Kidney (tissue), 14 donors: ENCODE data around the gene STOX2. TPM values are rescaled to one million over a fixed set of nuclear protein-coding genes. Genes with fewer than 3 reads are reported as not detected.
"Not testable (repeated sequence)": the region's sequence is repeated elsewhere in the genome, so short reads cannot be mapped to it uniquely, and the experiment has no call there.

Source experiments
- DNase-seq, 5 donors: peaks; one replicate each; pipeline ENCODE4 v3.0.0-alpha.2; 2013 to 2020
- FAIRE-seq: peaks from 2 replicates; lab custom pipeline; 2012; peaks lifted over from hg19 to GRCh38; lab: Jason Lieb, UNC
- H3K27ac ChIP-seq, 2 donors: one replicate each; pipeline ENCODE4 v1.7.0; 2013; ENCODE audit warnings: low read depth in 2 of 2, low read length in 2 of 2, inconsistent platforms in 1 of 2
- H3K27me3 ChIP-seq: one replicate; pipeline ENCODE4 v1.7.1; 2013; ENCODE audit warnings: low read length, inconsistent platforms; ENCODE audit not compliant: control insufficient read depth, insufficient read depth
- H3K36me3 ChIP-seq, 3 donors: one replicate each; pipeline versions ENCODE4 v1.7.0 to v1.7.1; 2013; ENCODE audit warnings: low read length in 3 of 3, control low read depth in 1 of 3, inconsistent platforms in 1 of 3; ENCODE audit not compliant: insufficient read depth in 3 of 3, control insufficient read depth in 2 of 3
- H3K4me1 ChIP-seq, 3 donors: one replicate each; pipeline versions ENCODE4 v1.7.0 to v1.7.1; 2013; ENCODE audit warnings: low read length in 3 of 3, inconsistent platforms in 1 of 3, low read depth in 1 of 3; ENCODE audit not compliant: control insufficient read depth in 2 of 3, insufficient read depth in 2 of 3
- H3K4me3 ChIP-seq, 3 donors: one replicate each; pipeline versions ENCODE4 v1.7.0 to v1.8.1; 2013; ENCODE audit warnings: low read length in 3 of 3, control low read depth in 1 of 3, inconsistent platforms in 1 of 3
- H3K9ac ChIP-seq, 3 donors: one replicate each; pipeline versions ENCODE4 v1.7.0 to v1.7.1; 2013; ENCODE audit warnings: low read length in 3 of 3, control low read depth in 1 of 3, inconsistent platforms in 1 of 3
- H3K9me3 ChIP-seq, 3 donors: one replicate each; pipeline versions ENCODE4 v1.7.0 to v1.7.1; 2013; ENCODE audit warnings: low read length in 3 of 3, control low read depth in 1 of 3, inconsistent platforms in 1 of 3; ENCODE audit not compliant: control insufficient read depth in 2 of 3, insufficient read depth in 1 of 3
- CTCF ChIP-seq: IDR thresholded peaks from 3 replicates; pipeline ENCODE4 v1.5.1; 2012; ENCODE audit warnings: mild to moderate bottlenecking, moderate library complexity, borderline replicate concordance; ENCODE audit not compliant: insufficient read depth; ENCODE audit errors: extremely low read depth
- intact Hi-C: fragments of 100-400 bp; cut with DNase I; formaldehyde crosslinking; loops from one replicate; pipeline ENCODE4 v1.11.1; 2022
- polyA plus RNA-seq: library from polyadenylated mRNA; stranded (reverse); fragments of 350-450 nt; fragmentation: Illumina TruSeq; extraction: RNeasy Lipid Tissue Mini Kit (QIAGEN cat#74804); gene quantifications from one replicate; pipeline ENCODE4 v1.2.3, GENCODE V29; 2014; ENCODE audit warnings: low read depth, low replicate concordance; ENCODE audit not compliant: insufficient read depth
- total RNA-seq: library from RNA; stranded (reverse); fragmentation: NEBNext Ultra II Directional; extraction: Animal tissue kit (Norgen Biotek cat#: 25700); gene quantifications from one replicate; pipeline ENCODE4 v1.2.1, GENCODE V29; 2021
- donor health status: control.
- donor health status: control.
- donor health status: control.
- donor health status: control.
- donor health status: control.
- donor health status: DM: yes; HTN: yes; CAD: no.
- donor health status: Normal renal cell carcinoma (clear cell type).

STOX2 gene
- total and polyA plus RNA-seq, 2 donors from 2014 or later: 0.69 to 31.8 TPM

GRCh38 chr4:183941964-183942363, 36.9 kb downstream of the STOX2 start:
- Histone ChIP-seq H3K27ac (no peak overlapping the region), H3K4me1 (peaks cover 0 to 3% (median 0%) of the 10 kb centered on the region in 3 donors), H3K9ac (no peak overlapping the region), H3K4me3 (no peak overlapping the region), H3K36me3 (no peaks in the 10 kb centered on the region), H3K9me3 (no peaks in the 10 kb centered on the region), H3K27me3 (no peaks in the 10 kb centered on the region)
- TF ChIP-seq CTCF: no peak
- intact Hi-C loops: no loop called here
- DNase-seq: no peak
- no peak for FAIRE-seq

GRCh38 chr4:183945741-183946140, 40.6 kb downstream of the STOX2 start:
- H3K36me3 ChIP-seq: no peaks in the 10 kb centered on the region
- no peak for DNase-seq
- no peak for TF ChIP-seq CTCF
- intact Hi-C loops: no loop called here
- H3K4me3 ChIP-seq: no peak overlapping the region
- H3K9me3 ChIP-seq: no peaks in the 10 kb centered on the region
- no peak overlapping the region for H3K9ac ChIP-seq
- no peaks in the 10 kb centered on the region for H3K4me1 ChIP-seq
- no peak overlapping the region for H3K27ac ChIP-seq
- no peak for FAIRE-seq
- H3K27me3 ChIP-seq: no peaks in the 10 kb centered on the region

GRCh38 chr4:183950536-183950935, 45.4 kb downstream of the STOX2 start:
- no peak for FAIRE-seq
- no peaks in the 10 kb centered on the region for H3K9me3 ChIP-seq

GRCh38 chr4:183952652-183953051, 47.5 kb downstream of the STOX2 start:
- H3K27ac ChIP-seq, H3K9ac ChIP-seq, H3K4me1 ChIP-seq, H3K9me3 ChIP-seq, FAIRE-seq, H3K36me3 ChIP-seq, intact Hi-C loops, H3K27me3 ChIP-seq, DNase-seq, H3K4me3 ChIP-seq: not testable (repeated sequence)

More at GRCh38 chr4:183950536-183950935, 45.4 kb downstream of the STOX2 start:
- intact Hi-C loops: no loop called here
- H3K36me3 ChIP-seq: no peaks in the 10 kb centered on the region
- no peaks in the 10 kb centered on the region for H3K27me3 ChIP-seq
- H3K27ac ChIP-seq: no peak overlapping the region
- DNase-seq: no peak
- TF ChIP-seq CTCF: no peak
- no peak overlapping the region for H3K9ac ChIP-seq
- H3K4me3 ChIP-seq: no peak overlapping the region
- H3K4me1 ChIP-seq: no peaks in the 10 kb centered on the region
